Activated naive CD8-positive, alpha-beta T cell (primary cell): ENCODE results near the gene IMMP2L.

ENCODE experiments used
- H3K27ac Mint-ChIP-seq: one replicate; pipeline ENCODE4 v1.8.0; 2021; ENCODE audit warnings: mixed read lengths
- H3K27me3 Mint-ChIP-seq: one replicate; pipeline ENCODE4 v1.8.0; 2021; ENCODE audit warnings: mixed read lengths
- H3K36me3 Mint-ChIP-seq: one replicate; pipeline ENCODE4 v1.8.0; 2021; ENCODE audit warnings: mixed read lengths
- H3K4me1 Mint-ChIP-seq: one replicate; pipeline ENCODE4 v1.8.0; 2021; ENCODE audit warnings: low read depth, mixed read lengths
- H3K4me3 Mint-ChIP-seq: one replicate; pipeline ENCODE4 v1.8.0; 2021; ENCODE audit warnings: mild to moderate bottlenecking, mixed read lengths
- H3K9me3 Mint-ChIP-seq: one replicate; pipeline ENCODE4 v1.8.0; 2021; ENCODE audit warnings: low read depth, mixed read lengths

Gene IMMP2L

DNA sequence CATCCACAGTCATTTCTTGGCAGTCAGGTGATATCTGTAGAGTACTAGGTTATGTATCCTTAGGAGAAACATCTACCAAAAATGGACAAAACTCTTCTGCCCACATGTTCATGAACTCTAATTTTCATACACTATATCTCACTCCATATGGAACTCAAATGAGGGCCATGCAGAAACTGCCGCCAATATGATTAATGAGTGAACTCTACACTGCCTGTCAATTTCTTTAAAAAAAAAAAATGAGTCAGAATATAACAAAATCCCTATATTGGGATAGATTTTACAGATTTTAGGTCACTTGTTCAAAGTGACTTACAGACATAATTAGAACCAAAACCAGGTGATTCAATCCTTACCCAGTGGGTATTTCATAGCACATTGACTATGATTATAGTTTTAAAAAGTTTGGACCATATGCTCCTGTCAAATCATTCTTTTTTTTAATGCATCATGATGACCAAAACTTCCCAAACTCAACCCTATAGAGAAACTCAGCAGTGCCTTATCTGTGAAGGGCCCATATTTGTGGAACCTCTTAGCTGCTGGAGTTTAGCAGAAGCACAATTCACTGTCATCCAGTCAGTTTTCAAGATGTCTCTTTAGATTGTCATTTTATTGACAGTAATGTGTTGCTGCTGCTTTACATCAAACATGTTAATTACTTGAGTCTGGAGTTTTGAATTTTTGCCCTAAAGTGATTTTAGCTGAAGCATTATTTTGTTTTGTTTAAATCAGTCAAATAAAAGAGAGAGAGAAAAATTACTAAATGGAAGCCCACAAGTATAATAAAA lies 460.2 kb downstream of the IMMP2L start:
- peaks cover 18% of the 10 kb centered on the region for H3K36me3 Mint-ChIP-seq
- no peaks in the 10 kb centered on the region for H3K9me3 Mint-ChIP-seq
- H3K27ac Mint-ChIP-seq: peak overlapping the region; percentile 58
- no peaks in the 10 kb centered on the region for H3K27me3 Mint-ChIP-seq
- peak overlapping the region; percentile 33 for H3K4me3 Mint-ChIP-seq
- peaks cover 88% of the 10 kb centered on the region for H3K4me1 Mint-ChIP-seq

DNA sequence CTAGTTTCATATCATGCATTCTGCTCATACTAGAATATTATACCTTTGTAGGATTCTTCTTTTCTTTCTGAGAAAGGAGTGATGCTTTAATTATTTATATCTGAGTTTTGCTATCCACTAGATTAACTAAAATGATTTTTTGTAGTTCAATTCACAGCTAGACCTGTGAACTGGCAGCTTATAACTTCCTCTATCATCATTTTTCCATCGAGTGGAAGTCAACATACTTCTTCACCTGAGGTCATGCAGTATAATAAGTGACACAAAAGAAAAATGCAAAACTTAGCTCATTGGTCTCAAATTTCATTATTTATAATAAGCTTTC lies 463.4 kb downstream of the IMMP2L start:
- Mint-ChIP-seq H3K27ac (peak overlapping the region; percentile 94), H3K27me3 (no peaks in the 10 kb centered on the region), H3K9me3 (no peaks in the 10 kb centered on the region), H3K4me1 (peaks cover 83% of the 10 kb centered on the region), H3K4me3 (peak overlapping the region; percentile 95), H3K36me3 (peaks cover 26% of the 10 kb centered on the region)

DNA sequence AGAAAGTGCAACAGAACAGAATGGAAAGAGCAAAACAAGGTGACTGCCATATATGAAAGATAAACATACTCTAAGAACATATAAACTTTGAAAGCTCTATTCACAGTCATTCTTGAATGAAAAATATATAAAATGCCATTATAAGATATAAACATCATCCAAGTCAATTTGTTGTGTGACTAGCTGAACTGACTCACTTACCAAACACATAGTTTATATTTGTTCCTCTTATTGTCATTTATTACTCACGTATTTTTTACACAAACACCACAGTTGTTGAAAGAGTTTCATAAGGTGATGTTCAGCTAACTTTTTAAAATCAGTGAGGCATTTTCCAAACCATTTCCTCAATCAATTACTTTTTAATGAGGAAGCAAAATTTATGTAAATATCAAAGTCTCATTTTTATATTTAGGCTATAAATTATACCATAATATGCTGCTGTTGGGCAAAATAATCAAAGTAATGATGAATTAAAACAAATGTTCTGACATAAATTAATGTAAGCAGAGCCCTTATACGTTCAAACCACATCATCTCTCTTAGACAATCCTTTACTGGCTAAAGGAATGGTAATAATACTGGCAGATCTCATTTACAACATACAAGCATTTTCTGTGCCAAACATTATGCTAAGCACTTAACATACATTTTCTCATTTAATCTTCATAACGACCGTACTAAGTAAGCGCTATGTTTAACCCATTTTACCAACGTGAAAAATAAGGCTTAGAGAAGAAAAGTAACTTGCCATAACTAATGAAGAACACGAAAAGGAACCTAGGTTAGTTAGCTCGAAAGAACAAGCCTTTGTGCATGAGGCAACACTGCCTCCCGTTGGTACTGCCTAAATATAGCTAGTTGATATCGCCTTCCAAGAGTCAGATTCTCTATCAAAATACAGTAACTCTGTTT lies 464.0 kb downstream of the IMMP2L start:
- Mint-ChIP-seq H3K9me3 (no peaks in the 10 kb centered on the region), H3K36me3 (peaks cover 25% of the 10 kb centered on the region), H3K27ac (peak overlapping the region; percentile 94), H3K4me1 (peaks cover 77% of the 10 kb centered on the region), H3K4me3 (peak overlapping the region; percentile 95), H3K27me3 (no peaks in the 10 kb centered on the region)

DNA sequence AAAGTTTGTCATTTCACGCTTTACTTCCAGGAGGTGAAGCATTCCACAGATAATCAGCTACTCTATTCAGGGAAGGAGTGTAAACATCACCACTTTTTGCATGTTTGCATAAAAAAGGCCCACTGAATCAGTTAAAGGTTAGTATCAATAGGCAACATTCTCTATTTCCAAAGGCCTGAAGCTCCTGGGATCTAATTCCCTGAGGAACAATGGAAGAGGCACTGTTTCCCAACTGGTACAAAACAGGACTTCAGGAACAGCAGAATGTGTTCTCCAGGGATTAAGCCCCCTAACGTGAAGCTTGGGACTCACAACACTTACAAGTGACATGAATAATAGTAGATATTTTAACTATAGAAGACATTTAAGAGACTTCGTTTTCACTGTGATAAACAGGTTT lies 465.3 kb downstream of the IMMP2L start:
- Mint-ChIP-seq H3K36me3 (peaks cover 20% of the 10 kb centered on the region), H3K27me3 (no peaks in the 10 kb centered on the region)

GRCh38 chr7:111094419-111094818 lies 467.9 kb downstream of the IMMP2L start:
- Mint-ChIP-seq H3K36me3 (peaks cover 17% of the 10 kb centered on the region), H3K27me3 (no peaks in the 10 kb centered on the region), H3K9me3 (no peaks in the 10 kb centered on the region), H3K4me1 (peaks cover 59% of the 10 kb centered on the region), H3K27ac (peak overlapping the region; percentile 94), H3K4me3 (peak overlapping the region; percentile 95)

More for the DNA sequence above, 465.3 kb downstream of the IMMP2L start:
- H3K9me3 Mint-ChIP-seq: no peaks in the 10 kb centered on the region
- peaks cover 68% of the 10 kb centered on the region for H3K4me1 Mint-ChIP-seq
- H3K4me3 Mint-ChIP-seq: peak overlapping the region; percentile 95
- H3K27ac Mint-ChIP-seq: peak overlapping the region; percentile 94

- Mint-ChIP-seq H3K9me3 (no peaks in the 10 kb centered on the region), H3K4me1 (peaks cover 57% of the 10 kb centered on the region), H3K4me3 (peak overlapping the region; percentile 95), H3K27ac (peak overlapping the region; percentile 94), H3K27me3 (no peaks in the 10 kb centered on the region), H3K36me3 (peaks cover 17% of the 10 kb centered on the region)
Measured at GRCh38 chr7:111093496-111093895, 468.8 kb downstream of the IMMP2L start.

DNA sequence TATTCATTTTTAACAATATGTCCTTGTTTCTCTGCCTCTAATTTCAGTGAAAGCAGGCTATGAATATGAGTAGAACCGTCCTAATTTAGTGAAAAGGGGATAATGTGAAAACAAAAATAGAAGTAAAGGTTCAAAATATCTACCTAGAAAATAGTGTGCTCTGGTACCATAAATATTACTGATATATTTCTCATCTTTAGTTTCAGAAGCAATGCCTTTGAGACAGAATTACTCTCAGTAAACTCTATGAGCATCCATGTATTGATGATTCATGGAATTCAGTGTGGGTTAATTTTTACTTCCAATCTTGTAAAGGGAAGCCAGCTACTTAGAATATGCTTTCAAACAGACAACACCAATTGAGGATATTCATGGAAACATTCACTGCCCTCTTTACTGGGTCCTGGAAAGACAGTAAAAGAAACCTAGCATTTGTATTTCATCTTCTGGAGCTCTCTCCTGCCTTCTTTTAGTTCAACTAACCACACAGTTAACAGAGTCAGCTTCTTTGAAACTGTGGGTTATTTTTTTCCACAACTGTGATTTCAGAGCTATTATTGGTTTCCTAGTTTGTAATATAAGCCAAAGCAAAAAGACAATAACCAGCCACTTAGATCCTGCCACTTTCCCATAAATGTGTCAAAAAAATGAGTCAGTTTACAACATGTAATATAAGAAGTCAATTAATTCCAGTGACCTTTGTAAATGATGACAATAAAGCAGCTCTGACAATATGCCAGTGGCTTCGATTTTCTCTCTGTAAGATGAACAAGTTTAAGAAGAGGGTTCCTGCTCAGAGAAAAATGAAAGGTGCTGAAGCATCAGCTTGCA lies 469.7 kb downstream of the IMMP2L start:
- H3K36me3 Mint-ChIP-seq: peaks cover 17% of the 10 kb centered on the region
- peak overlapping the region; percentile 94 for H3K27ac Mint-ChIP-seq
- peaks cover 57% of the 10 kb centered on the region for H3K4me1 Mint-ChIP-seq
- H3K27me3 Mint-ChIP-seq: no peaks in the 10 kb centered on the region
- H3K9me3 Mint-ChIP-seq: no peaks in the 10 kb centered on the region
- H3K4me3 Mint-ChIP-seq: peak overlapping the region; percentile 95

- Mint-ChIP-seq H3K4me1 (peaks cover 58% of the 10 kb centered on the region), H3K36me3 (peaks cover 17% of the 10 kb centered on the region), H3K27me3 (no peaks in the 10 kb centered on the region), H3K27ac (peak overlapping the region; percentile 94), H3K9me3 (no peaks in the 10 kb centered on the region), H3K4me3 (peak overlapping the region; percentile 95)
Measured at GRCh38 chr7:111091593-111092358, 470.5 kb downstream of the IMMP2L start.

DNA sequence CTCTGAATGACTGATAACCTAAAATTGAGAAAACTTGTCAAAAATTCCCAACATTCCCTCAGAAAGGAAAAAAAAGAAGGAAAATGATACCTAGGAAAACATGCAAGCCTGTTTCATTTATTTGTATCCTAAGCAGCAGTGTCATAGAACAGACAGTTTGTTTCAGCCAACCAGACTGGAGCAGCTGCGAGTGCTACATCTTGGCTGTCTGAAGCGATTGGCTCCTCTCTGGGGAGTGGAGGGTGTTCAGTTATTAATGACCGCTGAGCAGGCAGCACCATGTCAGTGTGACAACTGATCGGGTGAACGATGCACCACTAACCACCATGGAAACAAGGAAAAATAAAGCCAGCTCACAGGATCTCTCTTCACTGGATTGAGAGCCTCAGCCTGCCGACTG lies 471.4 kb downstream of the IMMP2L start, which contains the start of gene LRRN3:
Gene LRRN3 (plus strand): TSS at position 282 of the 400 bp plus-strand sequence. CDS start 31,646 bp downstream, outside the sequence.
- no peaks in the 10 kb centered on the region for H3K9me3 Mint-ChIP-seq
- peak within 1 kb of the TSS; percentile 95 for H3K4me3 Mint-ChIP-seq
- peaks cover 57% of the 10 kb centered on the region for H3K4me1 Mint-ChIP-seq
- no peaks in the 10 kb centered on the region for H3K27me3 Mint-ChIP-seq
- H3K27ac Mint-ChIP-seq: peak within 1 kb of the TSS; percentile 94
- H3K36me3 Mint-ChIP-seq: peaks cover 13% of the 10 kb centered on the region

DNA sequence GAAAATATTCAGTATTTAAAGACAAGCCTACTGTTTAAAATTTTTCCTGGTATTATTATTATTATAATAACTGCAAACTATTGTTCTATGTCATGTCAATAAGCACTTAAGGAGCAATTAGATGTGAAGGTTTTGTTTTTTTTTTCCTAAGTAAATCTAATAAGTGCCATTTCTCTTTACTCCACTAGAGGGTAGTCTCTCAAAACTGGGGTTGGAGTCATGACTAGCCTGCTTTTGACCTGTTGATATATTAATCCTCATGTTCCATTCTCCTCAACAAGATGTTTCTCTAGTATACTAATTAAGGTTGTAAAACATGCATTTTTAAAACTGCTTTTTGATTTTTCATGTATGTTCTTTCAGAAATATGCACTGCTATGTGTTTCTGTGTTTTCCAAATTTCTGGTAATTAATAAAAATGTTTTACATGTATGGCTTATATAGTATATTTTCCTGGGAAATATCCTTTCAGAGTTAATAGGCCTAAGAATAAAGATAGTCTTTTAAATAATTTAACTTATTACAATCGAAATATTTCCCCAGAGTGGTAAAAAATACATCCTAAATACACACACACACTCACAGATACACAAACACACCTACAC lies 472.4 kb downstream of the IMMP2L start:
- Mint-ChIP-seq H3K4me1 (peaks cover 58% of the 10 kb centered on the region), H3K27ac (peak overlapping the region; percentile 94), H3K36me3 (peaks cover 14% of the 10 kb centered on the region), H3K4me3 (peak overlapping the region; percentile 95), H3K9me3 (no peaks in the 10 kb centered on the region), H3K27me3 (no peaks in the 10 kb centered on the region)

DNA sequence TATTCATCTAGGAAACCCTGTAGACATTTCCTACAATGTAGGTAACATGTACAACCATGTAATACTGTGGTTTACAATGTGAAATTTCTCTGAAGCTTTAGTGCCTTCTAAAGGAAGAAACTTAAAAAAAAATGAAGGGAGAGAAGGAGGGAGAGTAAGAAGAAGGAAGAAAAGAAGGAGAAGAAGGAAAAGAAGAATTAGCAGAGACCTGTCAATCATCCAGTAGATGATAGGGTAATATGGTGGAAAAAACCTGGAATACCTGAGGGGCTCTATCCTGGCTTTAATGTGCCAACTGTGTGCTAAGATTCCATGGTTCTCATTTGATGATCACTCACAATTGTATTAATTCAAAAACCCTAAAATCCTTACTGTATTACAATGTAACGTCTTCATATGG lies 474.0 kb downstream of the IMMP2L start:
- no peaks in the 10 kb centered on the region for H3K27me3 Mint-ChIP-seq
- H3K4me1 Mint-ChIP-seq: peaks cover 68% of the 10 kb centered on the region
- peak overlapping the region; percentile 25 for H3K4me3 Mint-ChIP-seq
- H3K27ac Mint-ChIP-seq: peak overlapping the region; percentile 96
- H3K9me3 Mint-ChIP-seq: peaks cover 4% of the 10 kb centered on the region
- peaks cover 6% of the 10 kb centered on the region for H3K36me3 Mint-ChIP-seq

GRCh38 chr7:111086532-111086931 lies 475.8 kb downstream of the IMMP2L start:
- H3K36me3 Mint-ChIP-seq: peaks cover 5% of the 10 kb centered on the region
- peak overlapping the region; percentile 77 for H3K4me3 Mint-ChIP-seq
- H3K27me3 Mint-ChIP-seq: no peaks in the 10 kb centered on the region
- H3K27ac Mint-ChIP-seq: peak overlapping the region; percentile 96
- H3K4me1 Mint-ChIP-seq: peaks cover 86% of the 10 kb centered on the region
- H3K9me3 Mint-ChIP-seq: peaks cover 4% of the 10 kb centered on the region

DNA sequence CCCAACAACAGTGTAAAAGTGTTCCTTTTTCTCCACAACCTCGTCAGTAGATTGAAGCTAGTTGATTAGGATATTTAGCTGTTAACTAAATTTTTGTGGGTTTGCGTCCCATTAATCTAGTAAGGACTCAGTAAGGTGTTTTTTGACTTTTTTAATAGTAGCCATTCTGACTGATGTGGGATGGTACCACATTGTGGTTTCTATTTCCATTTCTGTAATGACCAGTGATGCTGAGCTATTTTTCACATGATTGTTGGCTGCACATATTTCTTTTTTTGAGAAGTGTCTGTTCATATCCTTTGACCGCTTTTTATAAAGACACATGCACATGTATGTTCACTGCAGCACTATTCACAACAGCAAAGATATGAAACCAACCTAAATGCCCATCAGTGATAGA lies 476.9 kb downstream of the IMMP2L start:
- Mint-ChIP-seq H3K4me1 (peaks cover 92% of the 10 kb centered on the region), H3K27me3 (no peaks in the 10 kb centered on the region), H3K9me3 (peaks cover 4% of the 10 kb centered on the region), H3K36me3 (peaks cover 5% of the 10 kb centered on the region), H3K27ac (peak overlapping the region; percentile 96), H3K4me3 (peak overlapping the region; percentile 72)
